ENCODE results near the gene PAX2.

Gene PAX2

GRCh38 chr10:100877461-100877850 lies 132.1 kb downstream of the PAX2 start:
- DNase-seq (ENCODE audit: low read depth in 2 of 2): no peak

GRCh38 chr10:100878291-100878910 lies 133.0 kb downstream of the PAX2 start:
- peak in 1 of 2 donors; percentile 14 for DNase-seq (ENCODE audit: low read depth in 2 of 2)
